ENCODE results near the gene DENND4B.

DNA sequence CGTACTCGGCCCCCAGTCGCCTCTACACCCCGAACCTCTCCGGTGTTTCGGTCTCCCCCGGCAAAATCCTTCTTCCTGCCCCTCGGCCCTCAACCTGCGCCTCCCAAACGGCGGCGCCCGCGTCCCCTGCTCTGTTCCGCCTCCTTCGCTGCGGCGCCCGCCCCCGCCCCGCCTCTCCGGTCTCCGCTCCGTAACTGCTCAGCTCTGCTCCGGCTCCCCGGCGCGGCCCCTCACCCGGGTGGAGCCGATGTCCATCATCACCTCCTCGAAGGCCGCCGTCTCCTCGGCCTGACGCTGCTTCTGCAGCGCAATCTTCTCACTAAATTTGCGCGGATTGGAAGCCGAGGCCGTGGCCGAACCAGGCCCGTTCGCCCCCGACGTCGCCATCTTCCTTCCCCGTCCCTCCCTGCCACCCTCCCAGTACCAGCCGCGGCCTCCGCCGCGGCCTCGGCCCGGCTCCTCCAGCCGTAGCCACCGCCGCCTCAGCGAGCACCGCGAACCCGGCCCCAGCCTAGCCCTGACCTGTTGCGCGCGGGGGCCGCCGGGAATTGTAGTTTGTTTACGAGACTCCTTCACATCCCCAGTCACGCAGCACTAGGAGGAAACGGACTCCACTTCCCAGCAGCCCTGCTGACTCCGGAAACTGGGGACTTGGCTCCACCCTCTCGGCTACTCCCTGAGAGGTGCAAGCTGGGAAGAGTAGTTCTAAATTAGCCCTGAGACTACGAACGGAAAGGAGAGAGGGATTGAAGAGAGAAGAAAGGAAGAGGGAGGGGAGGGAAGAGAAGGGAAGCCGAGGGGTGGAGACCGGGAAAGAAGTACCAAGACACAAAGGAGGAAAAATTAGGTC is 11.8 kb upstream of the DENND4B start, which contains the start of gene CRTC2:
- TF ChIP-seq, protein P1, sequence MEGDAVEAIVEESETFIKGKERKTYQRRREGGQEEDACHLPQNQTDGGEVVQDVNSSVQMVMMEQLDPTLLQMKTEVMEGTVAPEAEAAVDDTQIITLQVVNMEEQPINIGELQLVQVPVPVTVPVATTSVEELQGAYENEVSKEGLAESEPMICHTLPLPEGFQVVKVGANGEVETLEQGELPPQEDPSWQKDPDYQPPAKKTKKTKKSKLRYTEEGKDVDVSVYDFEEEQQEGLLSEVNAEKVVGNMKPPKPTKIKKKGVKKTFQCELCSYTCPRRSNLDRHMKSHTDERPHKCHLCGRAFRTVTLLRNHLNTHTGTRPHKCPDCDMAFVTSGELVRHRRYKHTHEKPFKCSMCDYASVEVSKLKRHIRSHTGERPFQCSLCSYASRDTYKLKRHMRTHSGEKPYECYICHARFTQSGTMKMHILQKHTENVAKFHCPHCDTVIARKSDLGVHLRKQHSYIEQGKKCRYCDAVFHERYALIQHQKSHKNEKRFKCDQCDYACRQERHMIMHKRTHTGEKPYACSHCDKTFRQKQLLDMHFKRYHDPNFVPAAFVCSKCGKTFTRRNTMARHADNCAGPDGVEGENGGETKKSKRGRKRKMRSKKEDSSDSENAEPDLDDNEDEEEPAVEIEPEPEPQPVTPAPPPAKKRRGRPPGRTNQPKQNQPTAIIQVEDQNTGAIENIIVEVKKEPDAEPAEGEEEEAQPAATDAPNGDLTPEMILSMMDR (conservative IDR thresholded peaks at IDR 0.05) = no peak
- TF ChIP-seq EZH2 (IDR thresholded peaks at IDR 0.05; ENCODE audit: low read depth) = no peak
